ENCODE results near the gene FTCDNL1.

FTCDNL1 gene

DNA sequence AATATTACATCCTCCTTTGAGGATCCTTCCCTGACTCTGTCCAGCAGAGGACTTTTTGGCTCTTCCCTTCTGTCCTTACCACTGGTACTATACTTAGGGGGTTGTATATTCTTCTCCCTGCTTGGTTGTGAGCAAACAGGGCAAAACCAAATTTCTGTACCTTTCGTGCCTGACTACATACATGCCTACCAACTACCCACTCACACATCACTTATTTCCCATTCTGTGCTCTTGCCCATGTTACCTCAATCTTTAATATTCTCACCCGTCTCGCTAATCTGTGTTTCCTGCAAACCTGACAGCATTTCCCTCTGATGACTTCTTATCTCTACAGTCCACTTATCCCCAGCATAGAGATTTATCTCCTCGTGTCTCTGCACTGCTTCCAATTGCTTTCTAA, 58.6 kb downstream of the FTCDNL1 start:
- DNase-seq (ENCODE audit: low read depth in 1 of 2, low spot score in 1 of 2): no peak

DNA sequence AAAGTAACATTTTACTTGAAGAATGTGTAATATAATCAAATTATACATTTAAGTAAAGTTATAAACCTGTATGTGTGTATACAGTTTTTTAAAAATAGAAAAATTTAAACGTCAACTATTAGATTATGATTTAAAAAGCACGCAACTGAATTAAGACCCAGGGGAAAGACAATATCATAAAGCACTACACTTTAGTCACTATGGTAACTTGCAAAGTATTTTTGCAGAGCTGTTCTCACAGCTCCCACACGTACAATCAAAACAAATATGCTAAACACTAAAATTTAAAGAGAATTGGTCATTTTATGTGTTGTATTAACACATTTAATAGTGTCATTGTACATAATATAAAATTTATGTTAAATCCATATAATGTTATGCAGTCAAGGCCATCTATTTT, 59.7 kb downstream of the FTCDNL1 start:
- no peak for DNase-seq (ENCODE audit: low read depth in 1 of 2, low spot score in 1 of 2)

DNA sequence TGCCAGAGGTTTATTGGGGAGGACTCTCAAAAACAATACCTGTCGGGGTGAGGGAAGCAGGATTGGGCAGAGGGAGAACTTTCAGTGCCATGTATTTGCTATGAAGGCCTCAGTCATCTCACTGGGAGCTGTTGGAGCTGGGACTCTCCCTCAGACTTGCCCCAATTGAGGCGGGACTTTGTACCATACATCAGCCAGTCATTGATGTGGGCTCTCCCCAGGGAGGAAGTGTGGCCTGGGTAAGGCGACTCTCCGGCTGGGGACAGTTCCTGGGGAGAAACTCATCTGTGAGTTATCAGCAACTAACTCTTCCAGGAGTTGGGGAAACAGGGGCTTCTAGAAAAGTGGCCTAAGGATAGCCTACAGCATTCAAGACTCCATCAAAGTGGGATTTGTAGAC, 66.5 kb downstream of the FTCDNL1 start:
- DNase-seq (ENCODE audit: low read depth in 1 of 2, low spot score in 1 of 2): no peak

DNA sequence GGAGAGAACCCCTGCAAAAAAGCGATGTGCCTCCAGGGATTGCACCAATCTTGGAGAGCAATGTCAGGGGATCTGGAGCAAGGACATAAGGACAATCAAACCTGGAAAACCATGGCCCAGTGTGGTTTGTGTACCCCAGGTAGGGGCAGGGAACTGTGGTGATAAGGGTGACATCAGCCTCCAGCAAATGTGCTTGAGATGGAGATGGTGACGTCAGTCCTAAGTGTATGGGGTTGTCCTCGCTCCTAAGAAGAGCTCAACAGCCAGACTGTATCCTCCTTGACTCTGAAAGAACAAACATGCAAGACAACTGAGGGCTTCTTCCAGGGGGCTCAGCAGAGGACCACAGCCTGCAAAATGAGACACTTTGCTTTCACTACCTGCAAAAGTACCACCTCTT, 71.4 kb downstream of the FTCDNL1 start:
- DNase-seq (ENCODE audit: low read depth in 1 of 2, low spot score in 1 of 2): no peak

DNA sequence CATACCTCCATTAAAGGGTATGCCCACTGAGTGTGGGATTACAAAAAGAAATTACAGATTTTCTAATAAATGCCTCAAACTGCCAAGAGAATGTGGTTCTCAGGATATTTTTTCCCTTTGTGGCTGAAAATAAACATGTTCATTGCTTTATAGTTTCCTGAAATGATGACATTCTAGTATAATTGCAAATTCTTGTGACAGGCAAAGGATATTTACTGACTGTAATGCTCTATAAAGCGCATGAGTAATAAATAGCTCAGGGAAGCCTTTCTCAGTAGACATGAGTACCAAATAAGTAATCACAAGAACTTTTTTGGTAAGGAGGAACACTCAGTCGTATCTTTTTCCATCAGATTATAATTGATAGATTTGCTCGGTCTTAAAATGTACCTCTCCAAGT, 72.3 kb downstream of the FTCDNL1 start:
- DNase-seq (ENCODE audit: low read depth in 1 of 2, low spot score in 1 of 2): no peak

DNA sequence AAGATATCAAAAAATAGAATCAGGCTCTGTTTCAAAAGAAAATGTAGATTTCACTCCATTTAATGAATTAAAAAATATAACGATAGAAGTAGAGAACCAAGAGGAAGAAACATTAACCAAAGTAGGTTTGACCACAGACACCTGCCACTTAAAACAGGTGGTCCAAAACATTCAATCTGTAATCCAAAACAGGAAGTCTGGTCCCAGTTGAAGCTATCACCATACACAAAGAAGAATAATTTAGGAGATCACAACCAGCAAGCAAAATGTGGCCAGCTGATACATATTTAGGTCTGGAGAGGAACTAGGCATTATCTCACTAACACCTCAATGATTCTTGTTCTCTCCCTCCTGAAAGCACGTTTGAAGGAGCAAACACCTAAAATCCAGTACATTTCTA, 73.1 kb downstream of the FTCDNL1 start:
- DNase-seq (ENCODE audit: low read depth in 1 of 2, low spot score in 1 of 2): no peak

DNA sequence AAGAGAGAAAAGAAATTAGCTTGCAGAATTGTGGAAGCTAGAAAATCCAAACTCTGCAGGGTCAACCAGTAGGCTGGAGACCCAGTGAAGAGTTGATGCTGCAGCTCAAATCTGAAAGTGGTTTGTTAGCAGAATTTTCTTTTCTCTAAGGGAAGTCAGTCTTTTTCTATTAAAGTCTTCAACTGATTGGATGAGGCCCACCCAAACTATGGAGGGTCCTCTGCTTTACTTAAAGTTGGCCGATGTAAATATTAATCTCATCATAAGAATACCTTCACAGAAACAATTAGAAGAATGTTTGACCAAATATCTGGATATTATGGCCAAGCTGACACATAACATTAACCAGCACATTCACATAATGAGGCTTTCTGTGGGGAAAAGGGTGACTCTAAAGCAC, 73.7 kb downstream of the FTCDNL1 start:
- DNase-seq (ENCODE audit: low read depth in 1 of 2, low spot score in 1 of 2): no peak

DNA sequence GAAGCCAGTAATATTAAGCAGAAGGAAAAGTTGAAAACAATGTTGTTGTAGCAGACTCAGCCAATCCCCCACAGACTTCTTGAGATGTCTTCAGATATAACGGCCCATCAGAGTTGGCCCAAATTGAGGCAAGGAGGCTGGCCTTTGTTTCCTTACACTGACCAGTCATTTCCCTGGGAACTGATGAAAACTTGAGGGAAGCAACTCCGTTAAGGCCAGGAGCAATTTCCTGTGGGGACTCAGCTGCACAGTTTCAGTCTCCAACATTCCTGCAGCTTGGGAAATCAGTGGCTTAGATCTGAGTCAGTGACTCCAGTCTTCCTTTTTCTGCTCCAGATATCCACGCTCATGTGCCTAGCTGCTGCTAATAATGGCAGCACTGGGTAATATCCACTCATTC, 75.7 kb downstream of the FTCDNL1 start:
- no peak for DNase-seq (ENCODE audit: low read depth in 1 of 2, low spot score in 1 of 2)

DNA sequence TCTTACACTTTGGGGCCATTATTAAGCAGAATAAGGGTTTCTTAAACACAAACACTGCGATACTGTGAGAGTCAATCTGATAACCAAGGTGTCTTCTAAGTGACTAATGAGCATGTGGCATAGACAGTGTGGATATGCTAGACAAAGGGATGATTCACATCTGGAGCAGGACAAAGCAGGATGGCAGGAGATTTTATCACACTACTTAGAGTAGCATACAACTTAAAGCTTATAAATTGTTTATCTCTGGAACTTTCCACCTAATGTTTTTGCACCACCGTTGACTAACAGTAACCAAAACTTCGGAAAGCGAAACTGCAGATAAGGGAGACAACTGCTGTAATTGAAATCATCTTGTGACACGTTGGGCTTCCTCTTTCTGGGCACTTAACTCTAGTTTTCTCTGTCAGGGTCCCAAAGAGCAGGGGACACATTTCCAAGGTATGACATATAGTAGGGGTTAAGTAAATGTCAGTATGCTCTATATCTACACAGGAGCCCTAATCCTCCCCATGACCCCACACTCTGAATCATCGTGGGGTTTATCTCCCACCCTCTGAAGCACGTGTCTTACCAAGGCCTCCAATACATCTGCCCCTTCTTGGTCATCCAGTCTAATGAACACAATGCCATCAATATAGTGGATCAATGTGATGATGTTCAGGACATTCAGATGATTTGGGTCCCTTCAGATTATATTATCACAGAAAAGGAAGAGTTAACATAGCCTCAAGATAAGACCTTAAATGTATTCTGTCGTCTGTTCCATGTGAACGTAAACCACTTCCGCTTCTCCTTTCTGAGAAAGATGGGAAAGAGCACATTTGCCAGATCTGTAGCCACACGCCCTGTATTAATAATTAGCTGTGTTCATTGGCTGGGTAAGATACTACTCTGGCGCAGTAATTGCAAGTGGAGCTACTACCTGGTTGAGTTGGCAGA, 78.7 kb downstream of the FTCDNL1 start:
- no peak for DNase-seq (ENCODE audit: low read depth in 1 of 2, low spot score in 1 of 2)

DNA sequence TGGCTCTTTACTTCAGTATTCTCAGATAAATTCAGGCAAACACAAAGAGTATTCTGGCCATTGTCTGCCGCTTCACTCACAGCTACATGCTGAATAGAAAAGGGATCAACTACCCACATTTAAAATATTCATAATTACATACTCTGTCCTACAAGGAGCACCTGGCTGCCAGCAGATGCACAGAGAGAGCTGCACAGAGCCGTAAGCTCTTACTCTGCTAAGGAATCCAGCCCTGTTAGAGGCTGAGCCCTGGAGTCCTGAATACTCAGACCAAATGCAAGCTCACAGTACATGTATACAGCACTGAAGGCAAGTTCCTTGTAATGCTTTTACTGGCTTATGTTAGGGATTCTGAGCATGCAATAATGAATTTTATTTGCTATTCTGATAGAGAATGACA, 80.3 kb downstream of the FTCDNL1 start:
- no peak for DNase-seq (ENCODE audit: low read depth in 1 of 2, low spot score in 1 of 2)

DNA sequence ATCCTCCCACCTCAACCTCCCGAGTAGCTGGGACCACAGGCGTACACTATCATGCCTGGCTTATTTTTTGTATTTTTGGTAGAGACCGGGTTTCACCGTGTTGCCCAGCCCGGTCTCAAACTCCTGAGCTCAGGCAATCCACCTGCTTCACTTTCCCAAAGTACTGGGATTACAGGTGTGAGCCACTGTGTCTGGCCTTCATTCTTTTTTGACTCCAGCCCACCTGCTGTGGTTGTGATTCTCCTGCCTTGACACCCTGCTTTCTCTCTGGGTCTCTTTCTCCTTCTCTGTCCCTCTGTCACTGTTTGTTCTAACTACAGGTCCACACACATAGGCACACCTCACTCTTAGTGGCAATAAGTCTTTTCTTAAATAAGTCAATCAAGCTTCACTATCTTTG, 85.3 kb downstream of the FTCDNL1 start:
- no peak for DNase-seq (ENCODE audit: low read depth in 1 of 2, low spot score in 1 of 2)

DNA sequence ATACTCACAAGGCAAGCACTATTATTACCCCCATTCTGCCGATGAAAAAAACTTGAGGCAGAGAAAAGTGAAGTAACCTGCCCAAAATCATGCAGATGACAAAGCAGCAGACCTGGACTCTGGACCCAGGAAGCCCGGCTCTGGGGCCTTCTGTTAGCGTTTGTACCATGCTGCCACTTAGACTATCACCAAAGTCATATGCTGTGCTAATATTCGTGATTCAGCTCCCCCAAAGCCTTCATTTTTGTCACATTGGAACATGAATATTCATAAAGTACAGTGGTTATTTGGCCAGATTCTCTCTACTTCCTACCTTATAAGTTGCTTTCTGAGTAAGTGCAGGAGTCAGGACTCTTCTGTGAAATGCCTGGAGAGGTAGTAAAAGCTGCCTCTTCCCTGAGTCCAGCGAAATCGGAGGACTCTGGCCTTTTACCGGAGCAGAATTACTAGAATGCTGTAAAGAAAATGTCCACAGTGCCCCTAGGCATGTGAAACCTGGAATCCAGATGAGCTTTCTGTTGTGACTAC, 86.7 kb downstream of the FTCDNL1 start:
- DNase-seq (ENCODE audit: low read depth in 1 of 2, low spot score in 1 of 2): no peak

DNA sequence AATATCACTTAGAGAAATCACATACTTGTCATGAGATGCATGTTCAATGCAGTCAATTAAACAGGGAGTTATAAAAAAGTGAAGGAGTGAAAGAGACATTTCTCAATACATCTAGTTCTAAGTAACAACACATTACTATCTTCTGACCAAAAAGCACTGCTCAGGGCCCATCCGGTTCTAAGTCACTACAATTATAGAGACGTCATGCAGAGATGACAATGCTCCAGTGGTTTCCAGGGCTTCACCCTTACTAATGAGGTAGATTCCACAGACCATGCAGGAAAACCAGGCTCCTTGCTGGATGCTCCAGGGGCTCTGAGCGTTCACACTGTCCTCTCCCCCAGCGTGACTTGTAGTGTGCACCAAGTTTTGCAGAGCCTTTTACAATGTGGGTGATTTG, 88.0 kb downstream of the FTCDNL1 start:
- no peak for DNase-seq (ENCODE audit: low read depth in 1 of 2, low spot score in 1 of 2)

DNA sequence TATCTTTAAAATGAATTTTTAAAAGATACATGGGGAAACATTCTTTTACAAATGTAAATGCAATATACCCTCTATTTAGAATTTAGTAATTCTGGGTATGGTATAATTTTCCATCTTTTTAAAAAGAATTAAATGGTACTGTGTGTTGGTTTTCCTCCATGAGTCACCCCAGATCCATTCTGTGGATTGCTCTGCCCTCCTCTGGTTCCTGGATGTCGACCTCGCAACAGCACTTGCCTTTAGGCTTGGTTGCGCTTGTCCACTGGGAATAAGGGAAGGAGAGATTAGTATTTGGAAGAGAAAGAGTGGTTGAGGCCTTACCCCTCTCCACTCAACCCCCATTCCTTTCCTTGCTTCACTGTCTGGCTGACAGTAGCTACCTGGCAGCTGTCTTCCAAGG, 90.4 kb downstream of the FTCDNL1 start:
- no peak for DNase-seq (ENCODE audit: low read depth in 1 of 2, low spot score in 1 of 2)

DNA sequence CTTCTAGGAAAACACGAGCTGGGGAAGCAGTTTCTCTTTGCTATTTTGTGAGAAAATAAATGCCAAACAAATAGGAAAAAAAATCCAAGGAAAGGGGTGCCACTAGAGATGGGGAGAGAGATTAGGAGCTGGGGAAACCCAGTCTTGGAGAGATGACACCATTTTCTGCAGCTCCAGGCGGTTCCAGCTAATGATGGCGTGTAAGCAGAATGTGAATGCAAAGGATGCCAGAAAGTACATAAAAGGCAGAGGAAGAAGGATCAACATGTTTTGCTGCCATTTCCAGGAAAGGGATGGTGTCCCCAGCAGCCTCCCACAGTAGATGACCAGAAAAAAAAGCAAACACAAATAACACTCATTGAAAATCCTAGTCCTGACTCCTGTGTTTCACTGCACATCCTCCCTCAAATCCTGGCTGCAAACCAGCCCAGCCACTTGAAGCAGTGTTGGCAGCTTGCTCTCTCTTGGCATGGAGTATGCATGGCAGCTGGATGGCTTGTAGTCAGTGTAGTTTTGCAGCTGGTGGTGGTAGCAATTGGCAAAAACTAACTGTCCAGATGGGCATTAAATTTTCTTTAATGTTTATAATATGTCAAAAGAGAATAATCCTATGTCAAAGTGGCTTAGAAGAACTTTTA, 93.6 kb downstream of the FTCDNL1 start:
- no peak for DNase-seq (ENCODE audit: low read depth in 1 of 2, low spot score in 1 of 2)

DNA sequence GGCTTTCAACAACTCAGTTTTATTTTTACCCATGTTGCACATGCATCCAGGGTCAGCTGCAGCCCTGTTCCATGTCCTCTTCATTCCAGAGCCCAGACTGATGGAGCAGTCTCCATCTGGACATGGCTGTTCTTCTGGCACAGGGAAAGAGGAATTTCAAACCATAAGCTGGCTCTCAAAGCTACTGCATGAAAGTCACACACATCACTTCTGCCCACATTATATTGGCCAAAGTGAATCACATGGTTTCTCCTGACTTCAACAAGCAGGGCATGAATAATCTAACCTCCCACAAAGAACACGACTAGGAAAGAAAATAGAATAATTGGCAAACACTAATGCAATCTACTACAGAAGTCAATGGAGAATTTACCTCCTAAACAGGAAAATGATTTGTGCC, 94.2 kb downstream of the FTCDNL1 start:
- DNase-seq (ENCODE audit: low read depth in 1 of 2, low spot score in 1 of 2): no peak

DNA sequence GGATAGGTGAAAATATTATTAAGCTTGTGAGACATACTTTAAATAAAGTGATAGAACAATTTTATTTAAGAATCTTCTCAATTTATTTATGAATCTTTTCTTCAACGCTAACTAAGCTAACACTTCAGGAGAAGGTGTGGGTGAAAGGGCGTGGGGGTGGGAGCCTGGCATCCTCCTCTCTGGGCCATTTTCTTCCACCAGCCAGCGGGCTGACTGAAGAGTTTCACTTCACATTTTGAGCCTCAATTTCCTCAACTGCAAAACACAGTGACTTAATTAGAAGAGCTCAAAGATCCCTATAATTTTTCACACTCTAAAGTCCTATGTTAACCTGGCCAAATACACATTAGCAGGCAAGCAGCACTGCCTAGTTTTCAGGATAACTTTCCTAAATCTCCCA, 94.8 kb downstream of the FTCDNL1 start:
- no peak for DNase-seq (ENCODE audit: low read depth in 1 of 2, low spot score in 1 of 2)

DNA sequence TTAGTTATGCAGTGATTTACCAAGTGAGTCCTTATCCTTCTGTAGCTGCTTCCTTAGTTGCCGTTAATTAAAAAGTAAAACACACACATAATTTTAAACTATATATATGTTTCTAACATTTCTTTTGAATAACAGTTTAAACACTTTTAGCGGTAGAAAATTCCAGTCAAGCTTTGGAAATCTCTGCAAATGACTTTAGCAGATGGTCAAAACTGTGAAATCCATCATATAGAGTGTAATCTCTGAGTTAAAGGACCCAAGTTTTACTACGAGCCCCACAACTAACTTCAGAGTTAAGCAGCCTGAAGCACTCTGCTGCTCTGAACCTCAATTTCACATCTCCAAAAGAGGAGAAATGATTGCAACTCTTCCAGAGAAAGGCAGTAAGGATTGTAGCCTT, 96.2 kb downstream of the FTCDNL1 start:
- DNase-seq (ENCODE audit: low read depth in 1 of 2, low spot score in 1 of 2): no peak

DNA sequence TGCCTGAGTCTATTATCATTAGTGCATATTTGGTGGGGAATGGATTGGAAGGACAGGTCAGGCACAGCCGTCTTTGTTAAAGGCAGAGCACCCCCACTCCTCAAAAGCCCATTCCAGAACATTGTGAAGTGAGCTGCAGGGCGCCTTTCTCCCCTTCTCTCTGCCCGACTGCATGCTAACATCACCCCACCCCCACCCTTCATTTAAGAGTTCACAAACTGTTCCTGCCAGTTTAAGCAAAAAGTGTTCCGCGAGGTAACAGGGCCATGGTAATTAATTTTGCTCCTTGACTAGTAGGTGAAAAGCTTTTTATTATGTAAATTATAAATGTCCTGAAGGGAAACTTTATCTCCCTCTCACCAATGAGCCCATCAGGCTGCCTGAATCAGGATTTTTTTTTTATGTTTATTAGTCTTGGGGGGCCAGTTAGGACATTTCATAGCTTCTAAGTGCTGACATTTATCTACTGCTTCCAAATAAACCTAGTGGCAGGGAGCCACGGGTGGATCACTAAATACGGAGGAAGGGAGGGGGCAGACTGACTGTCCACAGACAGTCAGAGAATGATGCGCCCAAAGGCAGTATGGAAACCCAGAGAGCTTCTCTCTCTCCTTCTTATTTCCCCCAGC, 99.4 kb downstream of the FTCDNL1 start:
- no peak for DNase-seq (ENCODE audit: low read depth in 1 of 2, low spot score in 1 of 2)

DNA sequence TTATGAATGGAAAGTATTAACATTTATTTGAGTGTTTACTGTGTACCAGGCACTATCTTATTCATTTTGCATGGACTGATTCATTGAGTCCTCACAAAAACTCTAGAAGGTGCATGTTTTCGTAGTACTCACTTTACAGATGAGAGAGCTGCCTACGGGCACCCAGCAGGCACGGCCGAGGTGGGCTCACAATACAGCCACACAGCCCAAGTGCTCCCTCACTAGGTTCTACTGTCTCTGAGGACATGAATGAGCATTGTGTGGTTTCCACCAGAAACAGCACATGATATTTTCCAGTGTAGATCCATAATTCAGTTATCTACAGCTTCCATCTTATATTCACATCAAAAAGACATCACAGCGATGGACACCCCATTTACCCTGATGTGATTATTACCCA, 101.4 kb downstream of the FTCDNL1 start:
- no peak for DNase-seq (ENCODE audit: low read depth in 1 of 2, low spot score in 1 of 2)

DNA sequence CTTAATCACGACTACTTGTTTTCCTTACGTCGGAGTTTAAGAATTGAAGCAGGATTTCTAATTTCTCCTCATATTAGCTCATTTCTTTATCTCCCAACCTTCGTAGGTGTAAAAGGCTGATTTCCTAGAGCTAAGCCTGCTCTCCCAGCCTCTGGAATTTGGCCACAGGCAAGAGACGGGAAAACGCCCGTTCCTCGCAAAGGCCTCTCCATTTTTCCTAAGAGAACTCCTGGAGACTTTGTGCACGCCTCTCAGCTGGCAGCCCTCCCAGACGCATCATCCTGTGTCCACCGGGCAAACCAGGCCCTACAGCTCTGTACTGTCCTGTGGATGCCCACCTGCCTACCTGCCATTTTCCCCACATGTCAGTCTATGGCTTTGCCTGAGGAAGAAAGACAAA, 106.3 kb downstream of the FTCDNL1 start:
- no peak for DNase-seq (ENCODE audit: low read depth in 1 of 2, low spot score in 1 of 2)

DNA sequence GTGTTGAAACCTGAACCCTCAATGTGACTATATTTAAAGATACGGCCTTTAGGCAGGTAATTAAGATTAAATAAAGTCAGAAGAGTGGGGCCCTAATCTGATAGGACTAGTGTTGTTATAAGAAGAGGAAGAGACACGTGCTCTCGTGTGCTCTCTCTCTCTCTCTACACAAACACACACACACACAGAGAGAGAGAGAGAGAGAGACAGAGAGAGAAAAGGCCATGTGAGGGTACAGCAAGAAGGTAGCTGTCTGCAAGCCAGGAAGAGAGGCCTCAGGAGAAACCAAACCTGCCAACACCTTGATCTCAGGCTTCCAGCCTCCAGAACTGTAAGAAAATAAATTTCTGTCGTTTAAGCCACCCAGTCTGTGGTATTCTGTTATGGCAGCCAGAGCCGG, 106.7 kb downstream of the FTCDNL1 start:
- no peak for DNase-seq (ENCODE audit: low read depth in 1 of 2, low spot score in 1 of 2)
